ENCODE data around the gene TAAR6.

TAAR6 gene

GRCh38 chr6:132568611-132569010, 1.5 kb upstream of the TAAR6 start:
- Histone ChIP-seq H2AFZ (ENCODE audit: low read length) (no peak overlapping the region), H3K9me3 (replicated peaks; ENCODE audit: insufficient read depth, low read length) (no peaks in the 10 kb centered on the region), H3K4me3 (ENCODE audit: low read length) (no peak overlapping the region), H3F3A (ENCODE audit: insufficient read depth, low read length) (no peaks in the 10 kb centered on the region), H3K79me2 (ENCODE audit: low read length) (no peaks in the 10 kb centered on the region), H4K20me1 (ENCODE audit: insufficient read depth, low read length) (no peaks in the 10 kb centered on the region), H3K27ac (ENCODE audit: low read length) (no peak overlapping the region), H3K9ac (ENCODE audit: low read length) (no peak overlapping the region), H3K4me1 (ENCODE audit: low read length) (no peaks in the 10 kb centered on the region), H3K9me2 (replicated peaks; ENCODE audit: insufficient read depth, low read length) (no peaks in the 10 kb centered on the region), H3K27me3 (replicated peaks; ENCODE audit: insufficient read depth, low read length) (no peaks in the 10 kb centered on the region), H3K36me3 (replicated peaks; ENCODE audit: insufficient read depth, low read length) (no peaks in the 10 kb centered on the region), H3K4me2 (ENCODE audit: low read depth, low read length) (no peak overlapping the region)
- DNase-seq: no peak
- TF ChIP-seq EZH2 (optimal IDR thresholded peaks at IDR 0.05; ENCODE audit: low read depth, low read length) (no peak), EZH2phosphoT487 (IDR thresholded peaks at IDR 0.05; ENCODE audit: low read length) (no peak), CTCF (IDR thresholded peaks at IDR 0.05; ENCODE audit: low read length) (no peak)

- H3K4me1 ChIP-seq (ENCODE audit: low read length): no peaks in the 10 kb centered on the region
- no peak overlapping the region for H2AFZ ChIP-seq (ENCODE audit: low read length)
- DNase-seq: no peak
- no peak overlapping the region for H3K27ac ChIP-seq (ENCODE audit: low read length)
- H3K9ac ChIP-seq (ENCODE audit: low read length): no peak overlapping the region
- H3K4me2 ChIP-seq (ENCODE audit: low read depth, low read length): no peak overlapping the region
- H3K79me2 ChIP-seq (ENCODE audit: low read length): no peaks in the 10 kb centered on the region
- H3K9me3 ChIP-seq (replicated peaks; ENCODE audit: insufficient read depth, low read length): no peaks in the 10 kb centered on the region
- no peaks in the 10 kb centered on the region for H3K9me2 ChIP-seq (replicated peaks; ENCODE audit: insufficient read depth, low read length)
- no peak for TF ChIP-seq EZH2 (optimal IDR thresholded peaks at IDR 0.05; ENCODE audit: low read depth, low read length)
- TF ChIP-seq EZH2phosphoT487 (IDR thresholded peaks at IDR 0.05; ENCODE audit: low read length): no peak
- H3F3A ChIP-seq (ENCODE audit: insufficient read depth, low read length): no peaks in the 10 kb centered on the region
- no peaks in the 10 kb centered on the region for H3K36me3 ChIP-seq (replicated peaks; ENCODE audit: insufficient read depth, low read length)
- no peaks in the 10 kb centered on the region for H3K27me3 ChIP-seq (replicated peaks; ENCODE audit: insufficient read depth, low read length)
- H3K4me3 ChIP-seq (ENCODE audit: low read length): no peak overlapping the region
- no peaks in the 10 kb centered on the region for H4K20me1 ChIP-seq (ENCODE audit: insufficient read depth, low read length)
Measured at GRCh38 chr6:132569170-132569569, 952 bp upstream of the TAAR6 start.

GRCh38 chr6:132571774-132572173, 1.7 kb downstream of the TAAR6 start:
- H3K4me3 ChIP-seq (ENCODE audit: low read length): no peak overlapping the region
- H3K36me3 ChIP-seq (replicated peaks; ENCODE audit: insufficient read depth, low read length): no peaks in the 10 kb centered on the region
- TF ChIP-seq EZH2phosphoT487 (IDR thresholded peaks at IDR 0.05; ENCODE audit: low read length): no peak
- TF ChIP-seq CTCF (IDR thresholded peaks at IDR 0.05; ENCODE audit: low read length): no peak
- no peak for TF ChIP-seq EZH2 (optimal IDR thresholded peaks at IDR 0.05; ENCODE audit: low read depth, low read length)
- DNase-seq: no peak
- H3K27me3 ChIP-seq (replicated peaks; ENCODE audit: insufficient read depth, low read length): no peaks in the 10 kb centered on the region
- no peaks in the 10 kb centered on the region for H3K9me3 ChIP-seq (replicated peaks; ENCODE audit: insufficient read depth, low read length)
- no peak overlapping the region for H3K27ac ChIP-seq (ENCODE audit: low read length)
- no peak overlapping the region for H2AFZ ChIP-seq (ENCODE audit: low read length)
- no peak overlapping the region for H3K4me2 ChIP-seq (ENCODE audit: low read depth, low read length)
- H3K79me2 ChIP-seq (ENCODE audit: low read length): no peaks in the 10 kb centered on the region
- no peaks in the 10 kb centered on the region for H3K9me2 ChIP-seq (replicated peaks; ENCODE audit: insufficient read depth, low read length)
- no peak overlapping the region for H3K9ac ChIP-seq (ENCODE audit: low read length)
- H3F3A ChIP-seq (ENCODE audit: insufficient read depth, low read length): no peaks in the 10 kb centered on the region
- no peaks in the 10 kb centered on the region for H4K20me1 ChIP-seq (ENCODE audit: insufficient read depth, low read length)
- H3K4me1 ChIP-seq (ENCODE audit: low read length): no peaks in the 10 kb centered on the region

- Histone ChIP-seq H3K9ac (ENCODE audit: low read length) (no peak overlapping the region), H3K4me2 (ENCODE audit: low read depth, low read length) (no peak overlapping the region), H3K36me3 (replicated peaks; ENCODE audit: insufficient read depth, low read length) (no peaks in the 10 kb centered on the region), H3K9me3 (replicated peaks; ENCODE audit: insufficient read depth, low read length) (no peaks in the 10 kb centered on the region), H3K4me1 (ENCODE audit: low read length) (no peaks in the 10 kb centered on the region), H3K4me3 (ENCODE audit: low read length) (no peak overlapping the region), H4K20me1 (ENCODE audit: insufficient read depth, low read length) (no peaks in the 10 kb centered on the region), H3F3A (ENCODE audit: insufficient read depth, low read length) (no peaks in the 10 kb centered on the region), H3K9me2 (replicated peaks; ENCODE audit: insufficient read depth, low read length) (no peaks in the 10 kb centered on the region), H2AFZ (ENCODE audit: low read length) (no peak overlapping the region), H3K79me2 (ENCODE audit: low read length) (no peaks in the 10 kb centered on the region), H3K27ac (ENCODE audit: low read length) (no peak overlapping the region), H3K27me3 (replicated peaks; ENCODE audit: insufficient read depth, low read length) (no peaks in the 10 kb centered on the region)
- no peak for TF ChIP-seq EZH2 (optimal IDR thresholded peaks at IDR 0.05; ENCODE audit: low read depth, low read length)
- no peak for TF ChIP-seq EZH2phosphoT487 (IDR thresholded peaks at IDR 0.05; ENCODE audit: low read length)
- no peak for TF ChIP-seq CTCF (IDR thresholded peaks at IDR 0.05; ENCODE audit: low read length)
- no peak for DNase-seq
Measured at GRCh38 chr6:132584698-132585097, 14.6 kb downstream of the TAAR6 start.

Data from MM.1S (cell line).